ENCODE data around the gene CEP112.
A peak's percentile ranks its signal among the peaks of the same experiment; 100 is the strongest.

Gene CEP112

DNA sequence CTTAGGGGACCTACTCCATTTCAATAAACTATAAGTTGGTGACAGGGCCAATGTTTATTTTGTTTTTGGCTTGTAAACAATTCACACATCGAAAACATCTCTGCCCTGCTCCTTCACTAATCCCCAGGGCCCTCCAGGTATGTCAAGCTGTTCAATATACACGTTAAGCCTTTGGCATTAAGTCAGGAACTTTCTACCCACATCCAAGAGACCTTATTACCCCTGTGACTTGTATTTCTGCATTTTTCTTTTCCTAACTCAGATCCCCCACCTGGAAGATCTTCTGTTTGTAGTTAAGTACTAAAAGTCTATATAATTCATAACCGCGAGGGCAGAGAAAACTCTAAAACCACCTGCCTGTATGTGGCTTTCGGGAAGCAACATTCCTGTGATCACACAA is 523.7 kb downstream of the CEP112 start:
- DNase-seq, result no peak

GRCh38 chr17:65667656-65668055 is 524.3 kb downstream of the CEP112 start:
- no peak for DNase-seq

- DNase-seq, result no peak
These were observed 525.0 kb downstream of the CEP112 start for GRCh38 chr17:65666876-65667321.

- DNase-seq, result no peak
These were observed 526.0 kb downstream of the CEP112 start for GRCh38 chr17:65665966-65666365.

- no peak for DNase-seq
These were observed 527.2 kb downstream of the CEP112 start for GRCh38 chr17:65664696-65665095.

- DNase-seq, result no peak
These were observed 527.7 kb downstream of the CEP112 start for GRCh38 chr17:65664266-65664665.

DNA sequence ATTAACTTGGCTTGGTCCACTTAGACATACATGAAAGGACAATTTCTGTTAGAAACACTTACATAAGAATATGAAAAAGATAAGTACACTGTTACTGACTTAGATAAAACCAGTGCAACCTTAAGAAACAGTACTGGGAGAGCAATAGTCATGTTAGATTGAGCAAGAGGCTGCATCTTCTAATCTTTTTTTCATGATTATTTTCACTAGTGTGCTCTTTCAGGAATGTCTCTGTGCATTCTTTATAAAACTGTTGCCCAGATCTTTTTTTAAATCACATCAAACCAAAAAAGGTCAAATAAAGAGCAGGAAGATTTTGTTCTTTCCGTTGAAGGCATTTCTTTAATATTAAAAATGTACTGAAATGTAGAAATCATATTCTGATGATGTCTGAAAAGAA is 529.7 kb downstream of the CEP112 start:
- DNase-seq, result no peak

DNA sequence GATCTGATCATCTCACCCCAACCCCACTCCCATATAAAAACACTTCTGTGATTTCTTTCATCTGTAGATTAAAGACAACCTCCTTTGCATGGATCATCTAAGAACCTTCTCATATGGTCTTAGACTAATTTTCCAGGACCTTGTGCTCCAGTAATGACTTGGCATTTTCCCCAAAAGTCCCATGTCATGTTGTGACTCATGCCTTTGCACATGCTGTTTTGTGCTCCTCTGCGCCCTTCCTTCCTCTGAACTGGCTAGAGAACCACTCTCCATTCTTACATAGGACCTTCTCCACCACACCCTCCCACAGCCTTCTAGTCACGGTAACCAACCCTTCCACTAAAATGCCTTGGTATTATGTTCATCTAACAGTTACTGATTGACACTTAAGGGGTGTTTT is 531.0 kb downstream of the CEP112 start:
- DNase-seq, result no peak

DNA sequence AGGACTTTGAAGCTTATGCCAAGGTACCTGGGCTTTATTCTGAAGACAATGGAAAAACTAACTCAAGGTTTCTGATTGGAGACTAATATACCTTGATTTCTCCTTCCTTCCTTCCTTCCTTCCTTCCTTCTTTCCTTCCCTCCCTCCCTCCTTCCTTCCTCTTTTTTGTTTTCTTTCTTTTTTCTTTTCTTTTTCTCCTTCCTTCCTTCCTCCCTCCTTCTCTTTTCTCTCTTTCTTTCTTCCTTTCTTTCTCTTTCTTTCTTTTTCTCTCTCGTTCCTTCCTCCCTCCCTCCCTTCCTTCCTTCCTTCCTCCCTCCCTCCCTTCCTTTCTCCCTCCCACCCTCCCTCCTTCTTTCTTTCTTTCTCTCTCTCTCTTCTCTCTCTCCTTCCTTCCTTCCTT is 531.9 kb downstream of the CEP112 start:
- no peak for DNase-seq

- no peak for DNase-seq
These were observed 532.4 kb downstream of the CEP112 start for GRCh38 chr17:65659512-65659911.

DNA sequence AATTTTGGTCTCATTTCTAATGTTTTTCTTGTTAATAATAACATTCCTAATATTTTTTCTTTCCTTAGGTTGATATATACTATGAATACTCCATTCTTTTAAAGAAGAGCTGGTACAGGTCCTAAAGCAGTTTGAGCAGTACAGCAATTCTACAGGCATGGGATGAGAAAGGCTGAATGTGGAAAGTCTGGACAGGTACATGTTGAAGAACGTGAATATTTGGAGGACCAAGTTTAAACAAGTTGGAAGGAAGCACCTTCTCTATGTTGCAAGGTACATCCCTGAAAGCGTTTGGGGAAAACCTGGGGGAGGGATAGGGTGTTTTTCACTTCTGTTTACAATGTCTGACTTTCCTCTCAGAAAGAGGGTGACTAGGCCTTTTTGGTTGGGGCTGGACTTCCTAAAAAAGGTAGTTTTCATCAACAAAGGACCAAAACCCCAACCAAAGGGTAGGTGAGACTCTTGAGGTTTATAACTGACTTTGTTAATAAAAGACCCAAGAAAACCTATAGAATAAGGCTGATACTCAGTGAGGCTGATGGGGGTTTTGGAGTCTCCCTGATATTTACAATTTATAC is 534.6 kb downstream of the CEP112 start:
- no peak for DNase-seq

- DNase-seq, result no peak
These were observed 535.3 kb downstream of the CEP112 start for GRCh38 chr17:65656390-65657250.

DNA sequence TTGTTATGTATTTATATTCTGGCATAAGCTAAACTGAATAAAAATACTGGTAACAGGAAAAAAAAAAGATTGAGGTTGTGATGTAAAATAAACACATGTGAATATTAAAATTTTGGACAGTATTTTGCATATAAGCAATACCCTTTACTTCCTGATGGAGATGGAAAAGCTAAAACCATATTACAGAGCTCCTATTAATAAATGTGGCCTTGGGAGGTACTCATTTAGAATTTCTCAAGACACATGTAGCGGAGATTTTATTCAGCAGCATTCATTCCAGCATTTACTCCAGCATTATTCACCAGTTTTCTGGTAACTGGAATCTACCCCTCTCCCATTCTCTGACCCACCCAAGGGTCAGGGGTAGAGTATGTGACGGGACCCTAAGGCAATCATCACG is 536.2 kb downstream of the CEP112 start:
- no peak for DNase-seq

GRCh38 chr17:65644545-65644944 is 547.4 kb downstream of the CEP112 start:
- DNase-seq, result no peak

- no peak for DNase-seq
These were observed 553.5 kb downstream of the CEP112 start for GRCh38 chr17:65638221-65638975.

DNA sequence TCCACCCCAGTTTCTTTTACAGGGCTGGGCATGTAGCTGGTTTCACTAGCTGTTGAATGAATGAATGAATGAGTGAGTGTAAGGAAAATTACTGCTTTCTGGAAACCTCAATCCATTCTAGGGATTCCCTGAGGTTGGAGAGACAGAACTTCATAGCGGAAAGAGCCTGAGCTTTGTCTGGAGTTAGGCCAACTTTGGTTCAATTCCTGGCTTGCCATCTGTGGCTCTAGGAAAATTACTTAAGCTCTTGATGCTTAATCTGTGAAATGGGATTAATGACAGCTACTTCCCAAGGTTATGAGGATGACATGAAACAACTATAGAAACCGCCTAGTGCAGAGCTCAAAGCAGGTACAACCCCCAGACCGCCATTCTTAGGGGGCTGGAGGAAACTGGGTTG is 554.1 kb downstream of the CEP112 start:
- DNase-seq, result no peak

GRCh38 chr17:65634533-65634932 is 557.4 kb downstream of the CEP112 start:
- no peak for DNase-seq

GRCh38 chr17:65633988-65634387 is 557.9 kb downstream of the CEP112 start:
- DNase-seq, result no peak

DNA sequence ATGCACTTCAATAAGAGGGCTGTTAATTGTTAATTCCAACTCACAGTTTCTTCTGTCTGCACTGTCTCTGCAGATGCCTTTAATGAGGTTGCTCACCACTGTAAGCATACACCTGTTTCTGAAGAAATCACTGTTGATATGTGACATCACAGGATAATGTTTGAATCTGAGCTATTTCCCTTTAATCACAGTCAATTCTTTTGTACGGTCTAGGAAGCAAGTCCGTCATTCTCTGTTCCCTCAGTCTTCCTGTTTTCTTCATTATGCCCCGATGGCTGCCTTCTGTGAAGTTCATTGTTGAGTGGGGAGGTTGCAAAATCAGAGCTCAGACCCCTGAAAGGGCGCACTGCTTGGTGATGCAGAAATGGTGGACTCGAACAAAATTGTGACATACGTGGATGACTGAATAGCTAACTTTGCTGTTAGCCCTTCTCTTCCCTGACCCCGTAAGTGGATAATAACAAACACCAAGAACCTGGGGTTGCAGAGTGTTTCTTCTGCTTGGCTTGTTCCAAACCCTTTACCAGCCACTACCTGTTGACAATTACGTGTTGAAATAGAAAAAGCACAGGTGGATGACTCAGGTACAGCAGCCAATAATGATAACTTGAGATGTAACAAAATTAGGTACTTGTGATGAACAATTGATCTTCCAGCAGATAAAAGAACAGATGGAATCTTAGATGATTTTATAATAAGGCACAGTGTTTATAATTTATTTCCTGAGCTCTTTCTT is 558.6 kb downstream of the CEP112 start:
- no peak for DNase-seq

GRCh38 chr17:65630502-65630901 is 561.4 kb downstream of the CEP112 start:
- no peak for DNase-seq

GRCh38 chr17:65629234-65629690 is 562.7 kb downstream of the CEP112 start:
- peak; percentile 28 for DNase-seq

GRCh38 chr17:65628644-65629036 is 563.3 kb downstream of the CEP112 start:
- DNase-seq, result no peak

Data from T1000 (cell line).